Measurements from ENCODE around the gene CLDND2.

DNA sequence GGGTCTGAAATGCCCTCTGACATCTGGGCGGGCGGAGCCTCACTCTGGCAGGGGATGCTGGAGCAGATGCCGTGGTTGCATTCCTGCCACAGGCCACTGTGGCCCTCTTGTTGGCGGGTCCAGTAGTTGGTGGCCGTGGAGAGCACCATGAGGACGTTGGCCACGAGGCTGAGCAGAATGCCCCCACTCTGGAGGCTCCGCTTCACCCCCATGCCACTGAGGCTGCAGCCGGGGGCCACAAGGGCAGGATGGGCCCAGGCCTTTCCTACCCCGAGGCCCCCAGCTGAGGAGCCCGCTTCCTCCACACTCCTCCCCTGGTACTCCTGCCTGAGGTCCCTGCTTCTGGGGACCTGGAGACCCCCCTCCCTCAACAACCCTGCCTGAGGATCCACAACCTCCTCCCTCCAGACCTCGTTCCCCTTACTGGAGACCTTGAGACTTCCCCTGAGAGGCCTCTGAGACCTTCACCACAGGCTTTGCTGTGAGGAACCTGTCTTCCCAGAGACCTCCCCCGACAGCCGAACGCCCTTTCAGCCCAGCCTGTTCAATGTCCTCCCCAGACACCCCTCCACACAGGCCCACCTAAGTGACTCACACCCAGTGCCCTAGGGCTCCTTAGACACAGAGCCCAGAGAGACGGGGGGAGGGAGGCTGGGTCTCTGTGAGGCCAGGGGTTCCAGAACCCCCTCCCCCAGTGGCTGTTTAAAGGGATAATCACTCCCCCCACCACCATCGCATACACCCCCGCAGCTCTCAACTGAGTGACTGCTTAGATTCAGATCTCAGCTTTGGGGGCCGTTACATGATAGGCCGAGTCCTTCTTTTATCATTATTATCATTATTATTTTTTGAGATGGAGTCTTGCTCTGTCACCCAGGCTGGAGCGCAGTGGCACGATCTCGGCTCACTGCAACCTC lies at the start of gene CLDND2:
- TF ChIP-seq, protein P1, sequence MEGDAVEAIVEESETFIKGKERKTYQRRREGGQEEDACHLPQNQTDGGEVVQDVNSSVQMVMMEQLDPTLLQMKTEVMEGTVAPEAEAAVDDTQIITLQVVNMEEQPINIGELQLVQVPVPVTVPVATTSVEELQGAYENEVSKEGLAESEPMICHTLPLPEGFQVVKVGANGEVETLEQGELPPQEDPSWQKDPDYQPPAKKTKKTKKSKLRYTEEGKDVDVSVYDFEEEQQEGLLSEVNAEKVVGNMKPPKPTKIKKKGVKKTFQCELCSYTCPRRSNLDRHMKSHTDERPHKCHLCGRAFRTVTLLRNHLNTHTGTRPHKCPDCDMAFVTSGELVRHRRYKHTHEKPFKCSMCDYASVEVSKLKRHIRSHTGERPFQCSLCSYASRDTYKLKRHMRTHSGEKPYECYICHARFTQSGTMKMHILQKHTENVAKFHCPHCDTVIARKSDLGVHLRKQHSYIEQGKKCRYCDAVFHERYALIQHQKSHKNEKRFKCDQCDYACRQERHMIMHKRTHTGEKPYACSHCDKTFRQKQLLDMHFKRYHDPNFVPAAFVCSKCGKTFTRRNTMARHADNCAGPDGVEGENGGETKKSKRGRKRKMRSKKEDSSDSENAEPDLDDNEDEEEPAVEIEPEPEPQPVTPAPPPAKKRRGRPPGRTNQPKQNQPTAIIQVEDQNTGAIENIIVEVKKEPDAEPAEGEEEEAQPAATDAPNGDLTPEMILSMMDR (IDR thresholded peaks at IDR 0.05 in 8 of 11, conservative IDR thresholded peaks at IDR 0.05 in 3 of 11), result no peak
- no peak for TF ChIP-seq POLR2A (IDR thresholded peaks at IDR 0.05)
- TF ChIP-seq POLR2AphosphoS5 (IDR thresholded peaks at IDR 0.05), result no peak

Measured in spleen (tissue), 7 donors.